WTC11 (cell line): Measurements from ENCODE around the gene AP4M1. TPM values are rescaled to one million over a fixed set of nuclear protein-coding genes. Genes with fewer than 3 reads are reported as not detected.

Experiments
- ATAC-seq: fragments of 200-7000 bp; cut with Tn5 transposase; 2 replicates; pipeline ENCODE4 v1.10.0; 2021; ENCODE audit warnings: mild to moderate bottlenecking, moderate library complexity
- CTCF ChIA-PET: fragments of 300-600 bp; sonication (Branson Sonifier 250); formaldehyde crosslinking; loops from one replicate; lab custom pipeline; 2021; ENCODE audit warnings: antibody characterized with exemption; lab: Charles Lee
- POLR2A ChIA-PET: fragments of 350-600 bp; sonication (Branson Sonifier 250); formaldehyde crosslinking; loops from one replicate; lab custom pipeline; 2021; ENCODE audit warnings: antibody characterized with exemption; lab: Charles Lee
- DNase-seq: peaks from one replicate; pipeline ENCODE4 v3.0.0; 2021; ENCODE audit warnings: low spot score
- H3K27ac Mint-ChIP-seq: 2 replicates; pipeline ENCODE4 v1.8.0; 2021; ENCODE audit warnings: mixed read lengths
- H3K27me3 Mint-ChIP-seq: 2 replicates; pipeline ENCODE4 v1.8.0; 2021; ENCODE audit warnings: low read depth, mild to moderate bottlenecking, moderate library complexity, mixed read lengths
- H3K36me3 Mint-ChIP-seq: 2 replicates; pipeline ENCODE4 v1.8.0; 2021; ENCODE audit warnings: mixed read lengths
- H3K4me1 Mint-ChIP-seq: 2 replicates; pipeline ENCODE4 v1.8.0; 2022; ENCODE audit warnings: mixed read lengths
- H3K4me3 Mint-ChIP-seq: 2 replicates; pipeline ENCODE4 v1.8.0; 2021; ENCODE audit warnings: mild to moderate bottlenecking, moderate library complexity, mixed read lengths
- H3K9me3 Mint-ChIP-seq: 2 replicates; pipeline ENCODE4 v1.8.0; 2021; ENCODE audit warnings: mixed read lengths
- CREB1 ChIP-seq: sonication (generic); formaldehyde crosslinking; IDR thresholded peaks from 2 replicates; pipeline ENCODE4 v1.8.0; 2023; ENCODE audit warnings: mild to moderate bottlenecking, missing genetic modification reagents
- CREM ChIP-seq: sonication (generic); formaldehyde crosslinking; IDR thresholded peaks from 2 replicates; pipeline ENCODE4 v1.8.1; 2022; ENCODE audit warnings: mild to moderate bottlenecking, missing genetic modification reagents, moderate library complexity
- FOXK1 ChIP-seq: sonication (generic); formaldehyde crosslinking; IDR thresholded peaks from 2 replicates; pipeline ENCODE4 v1.8.0; 2022; ENCODE audit warnings: mild to moderate bottlenecking, moderate library complexity, missing genetic modification reagents
- HMGA2 ChIP-seq: fragments of 250-450 bp; sonication (Bioruptor Pico); IDR thresholded peaks from 2 replicates; pipeline ENCODE4 v1.4.0; 2021; ENCODE audit warnings: mild to moderate bottlenecking, moderate library complexity
- KAT7 ChIP-seq: sonication (generic); formaldehyde crosslinking; IDR thresholded peaks from 2 replicates; pipeline ENCODE4 v1.8.1; 2023; ENCODE audit warnings: missing genetic modification reagents, mild to moderate bottlenecking, borderline replicate concordance
- MAX ChIP-seq: sonication (generic); formaldehyde crosslinking; IDR thresholded peaks from 2 replicates; pipeline ENCODE4 v1.8.0; 2022; ENCODE audit warnings: mild to moderate bottlenecking, missing genetic modification reagents
- MYBL2 ChIP-seq: sonication (generic); formaldehyde crosslinking; IDR thresholded peaks from 2 replicates; pipeline ENCODE4 v1.8.1; 2023; ENCODE audit warnings: mild to moderate bottlenecking, moderate library complexity, missing genetic modification reagents
- NR3C1 ChIP-seq: sonication (generic); formaldehyde crosslinking; conservative IDR thresholded peaks from 2 replicates; pipeline ENCODE4 v1.8.1; 2023; ENCODE audit warnings: low read depth, mild to moderate bottlenecking, missing genetic modification reagents
- ZNF121 ChIP-seq: sonication (generic); formaldehyde crosslinking; IDR thresholded peaks from 2 replicates; pipeline ENCODE4 v1.8.0; 2023; ENCODE audit warnings: missing genetic modification reagents
- ZNF416 ChIP-seq: fragments of 250-450 bp; sonication (Bioruptor Pico); IDR thresholded peaks from 2 replicates; pipeline ENCODE4 v1.9.0; 2021; ENCODE audit warnings: mild to moderate bottlenecking, inconsistent platforms
- total RNA-seq: library from RNA; stranded (reverse); gene quantifications from 3 replicates; pipeline ENCODE4 v1.2.3, GENCODE V29; 2021
- TF ChIP-seq, protein P1 (sequence below): sonication (generic); formaldehyde crosslinking; IDR thresholded peaks from 2 replicates; pipeline ENCODE4 v1.8.0; 2023; ENCODE audit warnings: missing genetic modification reagents, mild to moderate bottlenecking, borderline replicate concordance
- TF ChIP-seq, protein P2 (sequence below): fragments of 250-450 bp; sonication (Bioruptor Pico); IDR thresholded peaks from 2 replicates; pipeline ENCODE4 v1.9.0; 2021; ENCODE audit warnings: mild to moderate bottlenecking, borderline replicate concordance

AP4M1 gene
- total RNA-seq, 1 experiment from 2014 or later = 18.0 TPM

DNA sequence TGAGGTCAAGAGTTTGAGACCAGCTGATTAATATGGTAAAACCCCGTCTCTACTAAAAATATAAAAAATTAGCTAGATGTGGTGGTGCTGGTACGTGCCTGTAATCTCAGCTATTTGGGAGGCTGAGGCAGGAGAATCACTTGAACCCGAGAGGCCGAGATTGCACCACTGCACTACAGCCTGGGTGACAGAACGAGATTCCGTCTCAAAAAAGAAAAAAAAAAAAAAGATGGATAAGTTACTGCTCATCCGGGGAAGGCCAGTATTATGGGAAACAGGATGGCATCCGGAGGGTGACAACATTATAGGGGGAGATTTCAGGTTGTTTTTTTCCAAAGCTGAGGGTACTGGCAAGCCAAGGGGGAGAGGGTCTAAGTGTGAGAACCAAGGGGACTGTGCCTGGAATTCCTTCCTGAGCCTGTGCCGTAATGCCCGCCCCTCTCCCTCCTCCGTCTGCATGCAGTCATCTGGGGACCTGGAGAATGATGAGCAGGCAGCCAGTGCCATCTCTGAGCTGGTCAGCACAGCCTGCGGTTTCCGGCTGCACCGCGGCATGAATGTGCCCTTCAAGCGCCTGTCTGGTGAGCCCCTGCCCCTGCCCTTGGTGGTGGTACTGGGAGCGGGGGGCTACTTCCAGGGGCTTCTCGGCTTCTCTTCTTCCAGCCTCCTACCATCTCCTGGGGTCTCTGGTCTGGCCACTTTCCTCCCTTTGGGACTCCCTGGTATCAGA is 51.7 kb downstream of the AP4M1 start (continued):
- TF ChIP-seq, protein P1, sequence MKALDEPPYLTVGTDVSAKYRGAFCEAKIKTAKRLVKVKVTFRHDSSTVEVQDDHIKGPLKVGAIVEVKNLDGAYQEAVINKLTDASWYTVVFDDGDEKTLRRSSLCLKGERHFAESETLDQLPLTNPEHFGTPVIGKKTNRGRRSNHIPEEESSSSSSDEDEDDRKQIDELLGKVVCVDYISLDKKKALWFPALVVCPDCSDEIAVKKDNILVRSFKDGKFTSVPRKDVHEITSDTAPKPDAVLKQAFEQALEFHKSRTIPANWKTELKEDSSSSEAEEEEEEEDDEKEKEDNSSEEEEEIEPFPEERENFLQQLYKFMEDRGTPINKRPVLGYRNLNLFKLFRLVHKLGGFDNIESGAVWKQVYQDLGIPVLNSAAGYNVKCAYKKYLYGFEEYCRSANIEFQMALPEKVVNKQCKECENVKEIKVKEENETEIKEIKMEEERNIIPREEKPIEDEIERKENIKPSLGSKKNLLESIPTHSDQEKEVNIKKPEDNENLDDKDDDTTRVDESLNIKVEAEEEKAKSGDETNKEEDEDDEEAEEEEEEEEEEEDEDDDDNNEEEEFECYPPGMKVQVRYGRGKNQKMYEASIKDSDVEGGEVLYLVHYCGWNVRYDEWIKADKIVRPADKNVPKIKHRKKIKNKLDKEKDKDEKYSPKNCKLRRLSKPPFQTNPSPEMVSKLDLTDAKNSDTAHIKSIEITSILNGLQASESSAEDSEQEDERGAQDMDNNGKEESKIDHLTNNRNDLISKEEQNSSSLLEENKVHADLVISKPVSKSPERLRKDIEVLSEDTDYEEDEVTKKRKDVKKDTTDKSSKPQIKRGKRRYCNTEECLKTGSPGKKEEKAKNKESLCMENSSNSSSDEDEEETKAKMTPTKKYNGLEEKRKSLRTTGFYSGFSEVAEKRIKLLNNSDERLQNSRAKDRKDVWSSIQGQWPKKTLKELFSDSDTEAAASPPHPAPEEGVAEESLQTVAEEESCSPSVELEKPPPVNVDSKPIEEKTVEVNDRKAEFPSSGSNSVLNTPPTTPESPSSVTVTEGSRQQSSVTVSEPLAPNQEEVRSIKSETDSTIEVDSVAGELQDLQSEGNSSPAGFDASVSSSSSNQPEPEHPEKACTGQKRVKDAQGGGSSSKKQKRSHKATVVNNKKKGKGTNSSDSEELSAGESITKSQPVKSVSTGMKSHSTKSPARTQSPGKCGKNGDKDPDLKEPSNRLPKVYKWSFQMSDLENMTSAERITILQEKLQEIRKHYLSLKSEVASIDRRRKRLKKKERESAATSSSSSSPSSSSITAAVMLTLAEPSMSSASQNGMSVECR (CRISPR knock-in tag) = no peak
- TF ChIP-seq CREB1 (CRISPR knock-in tag) (no peak), NR3C1 (CRISPR knock-in tag) (no peak)
- TF ChIP-seq, protein P2, sequence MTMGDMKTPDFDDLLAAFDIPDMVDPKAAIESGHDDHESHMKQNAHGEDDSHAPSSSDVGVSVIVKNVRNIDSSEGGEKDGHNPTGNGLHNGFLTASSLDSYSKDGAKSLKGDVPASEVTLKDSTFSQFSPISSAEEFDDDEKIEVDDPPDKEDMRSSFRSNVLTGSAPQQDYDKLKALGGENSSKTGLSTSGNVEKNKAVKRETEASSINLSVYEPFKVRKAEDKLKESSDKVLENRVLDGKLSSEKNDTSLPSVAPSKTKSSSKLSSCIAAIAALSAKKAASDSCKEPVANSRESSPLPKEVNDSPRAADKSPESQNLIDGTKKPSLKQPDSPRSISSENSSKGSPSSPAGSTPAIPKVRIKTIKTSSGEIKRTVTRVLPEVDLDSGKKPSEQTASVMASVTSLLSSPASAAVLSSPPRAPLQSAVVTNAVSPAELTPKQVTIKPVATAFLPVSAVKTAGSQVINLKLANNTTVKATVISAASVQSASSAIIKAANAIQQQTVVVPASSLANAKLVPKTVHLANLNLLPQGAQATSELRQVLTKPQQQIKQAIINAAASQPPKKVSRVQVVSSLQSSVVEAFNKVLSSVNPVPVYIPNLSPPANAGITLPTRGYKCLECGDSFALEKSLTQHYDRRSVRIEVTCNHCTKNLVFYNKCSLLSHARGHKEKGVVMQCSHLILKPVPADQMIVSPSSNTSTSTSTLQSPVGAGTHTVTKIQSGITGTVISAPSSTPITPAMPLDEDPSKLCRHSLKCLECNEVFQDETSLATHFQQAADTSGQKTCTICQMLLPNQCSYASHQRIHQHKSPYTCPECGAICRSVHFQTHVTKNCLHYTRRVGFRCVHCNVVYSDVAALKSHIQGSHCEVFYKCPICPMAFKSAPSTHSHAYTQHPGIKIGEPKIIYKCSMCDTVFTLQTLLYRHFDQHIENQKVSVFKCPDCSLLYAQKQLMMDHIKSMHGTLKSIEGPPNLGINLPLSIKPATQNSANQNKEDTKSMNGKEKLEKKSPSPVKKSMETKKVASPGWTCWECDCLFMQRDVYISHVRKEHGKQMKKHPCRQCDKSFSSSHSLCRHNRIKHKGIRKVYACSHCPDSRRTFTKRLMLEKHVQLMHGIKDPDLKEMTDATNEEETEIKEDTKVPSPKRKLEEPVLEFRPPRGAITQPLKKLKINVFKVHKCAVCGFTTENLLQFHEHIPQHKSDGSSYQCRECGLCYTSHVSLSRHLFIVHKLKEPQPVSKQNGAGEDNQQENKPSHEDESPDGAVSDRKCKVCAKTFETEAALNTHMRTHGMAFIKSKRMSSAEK = no peak

GRCh38 chr7:100153708-100154535 is 52.5 kb downstream of the AP4M1 start:
- Mint-ChIP-seq H3K9me3 (no peaks in the 10 kb centered on the region), H3K27ac (peak overlapping the region; percentile 27; the same call in 1 of the 2 replicates), H3K4me3 (no peak overlapping the region), H3K36me3 (peaks cover 32% of the 10 kb centered on the region), H3K27me3 (no peaks in the 10 kb centered on the region), H3K4me1 (peaks cover 36% of the 10 kb centered on the region)
- CTCF ChIA-PET = interaction anchor here (1.5 kb wide), 1 partner anchor 23 kb away, joined by 5 read pairs; no protein-coding TSS in a partner anchor
- ATAC-seq (no peak), DNase-seq (no peak)
- TF ChIP-seq MAX (CRISPR knock-in tag) = no peak
- TF ChIP-seq KAT7 (CRISPR knock-in tag) = no peak
- no peak for TF ChIP-seq MYBL2
- TF ChIP-seq HMGA2 (CRISPR knock-in tag) = no peak
- no peak for TF ChIP-seq ZNF416
- TF ChIP-seq CREM (CRISPR knock-in tag) = no peak
- 0 out of 2 replicates have a peak, but pooled peaks have one; percentile 3 for TF ChIP-seq ZNF121
- no peak for TF ChIP-seq FOXK1 (CRISPR knock-in tag)
- POLR2A ChIA-PET = no interaction called here
